Endothelial cell of hepatic sinusoid (primary cell): ENCODE measurements around the gene DDX10.
"Not testable (repeated sequence)": the region's sequence is repeated elsewhere in the genome, so short reads cannot be mapped to it uniquely, and the experiment has no call there.

ENCODE experiments used
- in situ Hi-C: cut with HindIII; loops from 2 replicates; pipeline ENCODE4 v1.10.0; 2017; ENCODE audit warnings: low sequenced_read_pairs

Gene DDX10

DNA sequence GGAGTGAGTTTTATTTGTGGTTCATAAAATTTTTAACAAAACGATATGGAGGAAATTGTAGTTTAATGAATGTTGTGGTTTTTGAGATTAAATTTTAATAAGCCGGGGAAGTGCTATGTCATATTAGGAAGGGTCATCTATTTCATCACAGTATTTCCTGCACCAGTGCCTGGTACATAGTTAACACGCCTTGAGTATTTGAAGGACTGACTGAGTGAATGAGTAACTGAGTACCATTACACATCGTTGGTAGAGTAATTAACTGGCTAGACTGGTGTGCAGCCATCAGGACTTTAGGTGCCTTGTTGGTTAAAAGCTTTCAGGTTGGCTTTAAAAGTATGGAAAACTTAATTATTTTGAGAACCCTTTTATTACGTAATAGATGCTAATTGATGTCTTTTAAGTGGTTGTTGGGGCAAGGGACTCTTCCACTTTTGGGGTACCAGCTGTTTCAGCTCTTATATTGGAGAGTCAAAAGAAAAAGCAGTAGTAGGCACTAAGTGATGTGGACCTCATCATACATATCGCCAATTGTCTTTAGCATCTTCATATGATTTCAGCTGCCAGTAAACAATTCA lies 101.8 kb downstream of the DDX10 start:
- in situ Hi-C loops: no loop called here

DNA sequence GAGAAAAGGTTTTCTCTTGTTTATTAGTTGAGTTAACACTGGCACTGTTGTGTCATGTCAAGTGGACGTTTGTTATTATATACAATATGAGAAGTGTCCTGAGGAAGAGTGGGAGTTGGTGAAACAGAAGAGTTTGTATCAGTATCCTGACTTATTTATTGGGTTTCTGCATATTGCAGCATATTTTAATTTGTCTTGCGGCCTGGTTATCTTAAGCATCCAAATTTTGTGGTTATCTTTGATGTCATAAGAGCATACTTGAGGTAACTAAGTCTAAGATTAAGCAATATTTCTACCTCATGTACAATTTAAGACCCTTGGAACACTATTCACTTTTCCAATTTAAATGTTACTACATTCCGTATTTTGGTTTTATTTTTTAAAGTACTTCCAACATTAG lies 103.5 kb downstream of the DDX10 start:
- in situ Hi-C loops: no loop called here

DNA sequence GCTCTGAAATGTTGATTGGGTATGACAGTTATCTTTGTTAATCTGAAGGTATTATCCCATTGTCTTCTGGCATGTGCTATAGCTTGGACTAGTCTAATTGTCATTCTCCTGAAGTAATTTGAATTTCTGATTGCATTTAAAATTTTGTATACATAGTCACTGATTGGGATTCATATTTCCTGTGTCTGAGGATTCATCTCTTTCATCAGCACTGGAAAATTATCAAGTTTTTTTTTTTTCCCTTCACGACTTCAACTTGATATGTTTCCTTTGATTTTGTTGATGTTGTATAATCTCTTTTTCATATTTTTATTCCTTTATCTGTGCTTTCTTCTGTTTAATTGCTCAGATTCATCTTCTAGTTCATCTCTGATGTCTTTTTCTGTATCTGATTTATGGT lies 104.1 kb downstream of the DDX10 start:
- in situ Hi-C loops: no loop called here

DNA sequence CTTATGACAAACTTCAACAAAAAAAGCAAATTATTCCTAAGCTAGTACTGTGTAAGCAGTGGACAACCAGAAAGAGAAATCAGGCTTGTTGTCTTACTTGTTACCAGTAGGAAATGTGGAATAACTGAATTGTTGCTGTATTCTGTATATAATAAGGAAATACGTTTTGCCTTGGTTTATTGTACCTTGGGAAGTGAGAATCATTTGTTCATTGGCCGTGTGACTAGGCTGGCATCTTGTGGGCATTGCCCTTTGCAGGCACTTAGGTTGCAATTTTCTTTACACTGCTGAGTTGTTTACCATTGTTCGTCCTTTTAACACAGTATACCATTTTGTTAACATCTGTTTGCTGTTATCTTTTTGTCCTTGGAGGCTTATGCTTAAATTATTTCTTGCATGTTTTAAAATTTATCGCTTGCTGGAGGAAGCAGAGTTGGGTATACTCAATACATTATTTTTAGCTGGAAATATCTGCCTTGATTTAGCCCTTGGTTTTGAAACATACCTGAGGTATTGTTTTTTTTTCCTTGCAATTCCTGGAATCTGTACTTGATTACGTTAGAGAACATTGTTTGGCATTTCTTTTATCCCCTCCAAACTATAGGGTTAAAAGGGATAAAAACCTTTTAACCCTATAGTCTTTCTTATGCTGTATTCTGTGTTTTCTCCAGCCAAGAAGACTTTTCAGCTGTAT lies 109.3 kb downstream of the DDX10 start:
- in situ Hi-C loops: no loop called here

DNA sequence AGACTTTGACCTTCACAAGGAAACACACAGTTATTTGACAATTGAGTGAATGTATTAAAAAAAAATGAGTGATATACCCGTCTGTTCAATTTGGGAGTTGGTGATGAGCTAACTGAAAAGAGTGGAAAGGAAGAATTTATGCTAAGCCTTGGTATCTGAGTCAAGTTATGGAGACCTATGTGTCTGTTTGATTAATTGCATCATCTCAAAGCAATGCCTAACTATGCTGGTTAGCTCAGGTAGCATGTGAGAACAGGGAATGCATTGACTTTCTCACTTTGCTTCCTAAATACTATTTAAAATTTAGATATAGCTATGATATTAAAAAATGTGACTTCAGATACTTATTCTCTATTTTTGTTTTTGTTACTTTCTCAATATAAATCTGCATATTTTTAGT lies 110.5 kb downstream of the DDX10 start:
- in situ Hi-C loops: no loop called here

DNA sequence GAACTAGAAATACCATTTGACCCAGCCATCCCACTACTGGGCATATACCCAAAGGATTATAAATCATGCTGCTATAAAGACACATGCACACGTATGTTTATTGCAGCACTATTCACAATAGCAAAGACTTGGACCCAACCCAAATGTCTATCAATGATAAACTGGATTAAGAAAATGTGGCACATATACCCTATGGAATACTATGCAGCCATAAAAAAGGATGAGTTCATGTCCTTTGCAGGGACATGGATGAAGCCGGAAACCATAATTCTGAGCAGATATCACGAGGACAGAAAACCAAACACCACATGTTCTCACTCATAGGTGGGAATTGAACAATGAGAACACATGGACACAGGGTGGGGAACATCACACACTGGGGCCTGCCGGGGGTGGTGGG lies 114.3 kb downstream of the DDX10 start:
- in situ Hi-C loops: not testable (repeated sequence)

DNA sequence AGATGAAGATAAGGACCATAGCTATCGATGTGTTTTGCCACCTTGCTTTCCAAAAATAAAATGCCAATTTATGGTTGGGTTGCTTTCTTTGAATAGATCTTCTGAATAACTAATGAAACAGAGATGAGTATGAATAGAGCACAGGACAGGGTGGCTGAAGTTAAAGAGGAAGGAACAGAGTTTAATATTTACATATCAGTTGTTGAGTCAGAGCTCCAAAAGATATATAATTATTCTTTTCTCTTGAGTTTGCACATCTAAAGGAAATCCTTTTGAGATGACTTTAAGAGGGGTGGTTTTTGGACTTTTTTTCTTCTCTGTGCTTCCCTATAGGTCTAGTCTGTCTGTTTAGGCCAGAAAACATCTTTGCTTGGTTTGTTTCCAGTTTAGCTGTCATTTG lies 115.2 kb downstream of the DDX10 start:
- in situ Hi-C loops: no loop called here

DNA sequence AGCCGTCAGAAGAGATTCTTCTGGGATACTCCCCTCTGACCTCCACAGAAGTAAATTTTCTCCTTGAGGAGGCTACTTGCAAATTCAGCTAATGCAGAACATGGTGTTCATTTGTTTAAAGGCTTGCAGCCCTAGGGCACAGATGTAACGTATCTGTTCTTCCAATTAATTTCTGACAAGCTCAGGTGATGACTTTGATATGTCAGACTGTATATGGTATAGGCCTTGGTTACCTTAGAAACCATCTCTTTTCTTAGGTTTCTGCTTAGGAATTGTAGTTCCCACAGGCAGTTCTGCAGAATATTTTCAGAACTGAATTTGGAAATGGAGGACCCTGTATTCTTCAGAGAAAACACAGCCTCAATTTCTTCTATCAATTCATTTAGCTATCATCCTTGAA lies 117.1 kb downstream of the DDX10 start:
- in situ Hi-C loops: no loop called here

DNA sequence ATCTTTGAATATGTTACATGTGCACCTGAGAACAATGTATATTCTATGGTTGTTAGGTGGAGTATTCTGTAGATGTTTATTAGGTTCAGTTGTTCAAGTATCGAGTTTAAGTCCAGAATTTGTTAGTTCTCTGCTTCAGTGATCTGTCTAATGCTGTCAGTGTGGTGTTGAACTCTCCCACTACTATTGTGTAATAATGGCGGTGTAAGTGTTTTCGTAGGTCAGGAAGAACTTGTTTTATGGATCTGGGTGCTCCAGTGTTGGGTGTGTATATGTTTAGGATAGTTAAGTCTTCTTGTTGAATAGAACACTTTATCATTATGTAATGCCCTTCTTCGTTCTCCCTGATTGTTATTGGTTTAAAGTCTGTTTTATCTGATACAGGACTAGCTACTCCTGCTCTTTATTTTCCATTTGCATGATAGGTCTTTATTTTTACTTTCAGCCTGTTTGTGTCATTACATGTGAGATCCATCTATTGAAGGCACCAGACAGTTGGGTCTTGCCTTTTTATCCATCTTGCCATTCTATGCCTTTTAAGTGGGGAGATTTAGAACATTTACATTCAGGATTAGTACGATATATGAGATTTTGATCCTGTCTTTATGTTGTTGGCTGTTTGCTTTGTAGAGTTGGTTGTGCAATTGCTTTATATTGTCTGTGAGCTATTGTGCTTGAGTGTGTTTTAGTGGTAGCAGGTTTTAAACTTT lies 121.6 kb downstream of the DDX10 start:
- in situ Hi-C loops: no loop called here

DNA sequence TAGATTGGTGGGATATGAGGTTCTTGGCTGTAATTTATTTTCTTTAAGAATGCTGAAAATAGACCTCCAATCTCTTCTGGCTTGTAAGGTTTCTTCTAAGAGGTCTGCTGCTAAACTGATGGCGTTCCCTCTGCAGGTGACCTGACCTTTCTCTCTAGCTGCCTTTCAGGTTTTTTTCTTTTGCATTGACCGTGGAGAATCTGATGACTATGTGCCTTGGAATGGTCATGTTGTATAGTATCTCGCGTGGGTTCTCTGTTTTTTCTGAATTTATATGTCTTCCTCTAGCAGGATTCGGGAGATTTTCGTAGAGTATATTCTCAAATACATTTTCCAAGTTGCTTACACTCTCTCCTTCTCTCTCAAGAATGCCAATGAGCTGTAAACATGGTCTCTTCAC lies 122.2 kb downstream of the DDX10 start:
- in situ Hi-C loops: no loop called here

DNA sequence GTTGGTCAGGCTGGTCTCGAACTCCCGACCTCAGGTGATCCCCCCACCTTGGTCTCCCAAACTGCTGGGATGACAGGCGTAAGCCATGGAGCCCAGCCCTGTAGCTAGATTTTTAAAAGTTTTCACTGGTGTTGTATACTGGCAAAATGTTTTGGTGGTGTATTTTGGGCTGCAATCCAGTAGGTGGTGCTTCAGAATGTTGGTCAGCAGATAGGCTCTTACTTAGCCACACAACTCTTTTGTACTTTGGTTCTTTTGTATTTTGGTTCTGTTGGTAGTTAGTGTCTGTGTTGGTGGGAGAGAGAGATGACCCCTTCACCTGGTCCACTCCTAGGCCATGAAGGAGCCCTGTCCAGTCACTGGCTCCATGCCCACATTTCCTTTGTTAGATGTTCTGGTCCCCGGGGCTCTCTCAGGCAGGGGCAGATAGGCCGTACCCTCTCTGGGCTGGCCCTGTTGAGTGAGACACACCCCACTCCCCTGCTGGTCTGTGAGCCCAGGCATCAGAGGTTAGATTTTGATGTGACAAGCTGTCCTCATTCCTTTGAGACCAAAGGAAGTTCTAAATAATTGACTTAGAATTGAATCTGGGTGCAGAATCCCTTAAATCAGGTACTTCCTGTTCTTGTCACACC lies 123.8 kb downstream of the DDX10 start:
- in situ Hi-C loops: no loop called here

DNA sequence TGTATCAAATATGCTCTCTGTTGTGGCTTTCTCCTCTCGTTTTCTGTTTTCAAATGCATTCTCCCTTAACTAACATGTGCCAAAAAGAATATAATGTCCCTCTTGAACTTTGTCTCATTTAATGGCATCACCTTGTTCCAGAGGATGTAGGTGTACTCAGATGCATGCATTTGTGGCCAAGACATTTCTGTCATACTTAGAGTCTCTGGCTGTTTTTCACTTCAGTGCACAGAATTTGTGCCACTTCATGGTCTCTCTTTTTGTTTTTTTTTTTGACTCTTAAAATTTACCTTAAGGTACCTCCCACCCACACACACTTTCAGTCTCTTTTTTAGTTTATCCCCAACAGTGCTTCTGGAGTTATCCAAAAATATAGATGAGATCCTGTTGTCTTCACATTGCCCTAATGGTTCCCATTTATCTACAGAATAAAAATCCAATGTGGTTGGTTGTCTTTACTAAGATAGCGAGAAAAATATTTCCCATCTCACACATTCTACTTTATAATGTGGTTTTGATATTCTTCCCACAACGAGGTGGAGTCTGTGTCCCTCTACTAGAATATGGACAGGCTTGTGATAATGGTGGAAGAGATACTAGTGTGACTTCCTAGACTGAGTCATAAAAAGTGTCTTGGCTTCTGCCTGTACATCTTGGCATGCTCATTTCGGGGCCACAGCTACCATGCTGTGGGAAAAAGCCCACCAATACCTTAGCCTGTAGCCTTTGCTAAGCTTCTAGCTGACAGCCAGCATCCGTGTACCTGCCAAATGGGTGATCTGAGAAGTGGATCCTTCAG lies 125.8 kb downstream of the DDX10 start:
- in situ Hi-C loops: no loop called here

DNA sequence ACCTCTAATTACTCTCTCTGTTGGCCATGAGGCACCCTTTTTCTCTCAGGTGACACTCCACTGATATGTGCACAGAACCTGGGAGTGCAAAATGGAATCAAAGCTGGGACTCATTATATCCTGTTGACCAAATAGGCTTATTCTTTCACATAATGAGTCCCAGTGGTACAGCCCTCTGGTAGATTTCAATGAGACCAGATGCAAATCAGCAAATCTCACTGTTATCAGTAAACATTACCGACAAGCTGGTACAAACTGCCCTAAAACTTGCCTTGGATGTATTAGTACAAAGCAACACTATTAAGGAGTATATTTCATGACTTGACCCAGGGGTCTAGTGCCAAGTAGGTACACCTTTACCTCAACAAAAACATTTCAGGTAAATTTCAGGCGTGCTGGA lies 128.3 kb downstream of the DDX10 start:
- in situ Hi-C loops: no loop called here

DNA sequence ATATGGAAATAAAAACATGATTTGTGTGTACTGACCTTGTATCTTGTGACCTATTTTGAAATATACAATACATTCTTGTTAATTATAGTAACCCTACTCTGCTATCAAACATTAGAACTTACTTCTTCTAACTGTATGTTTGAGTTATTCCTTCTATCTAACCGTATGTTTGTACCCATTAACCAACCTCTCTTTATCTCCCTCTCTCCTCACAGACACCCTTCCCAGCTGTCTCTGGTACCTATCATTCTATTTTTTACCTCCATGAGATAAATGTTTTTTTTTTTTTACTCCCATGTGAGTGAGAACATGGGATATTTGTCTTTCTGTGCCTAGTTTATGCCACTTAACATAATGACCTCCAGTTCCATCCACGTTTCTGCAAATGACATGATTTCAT lies 128.7 kb downstream of the DDX10 start:
- in situ Hi-C loops: no loop called here

DNA sequence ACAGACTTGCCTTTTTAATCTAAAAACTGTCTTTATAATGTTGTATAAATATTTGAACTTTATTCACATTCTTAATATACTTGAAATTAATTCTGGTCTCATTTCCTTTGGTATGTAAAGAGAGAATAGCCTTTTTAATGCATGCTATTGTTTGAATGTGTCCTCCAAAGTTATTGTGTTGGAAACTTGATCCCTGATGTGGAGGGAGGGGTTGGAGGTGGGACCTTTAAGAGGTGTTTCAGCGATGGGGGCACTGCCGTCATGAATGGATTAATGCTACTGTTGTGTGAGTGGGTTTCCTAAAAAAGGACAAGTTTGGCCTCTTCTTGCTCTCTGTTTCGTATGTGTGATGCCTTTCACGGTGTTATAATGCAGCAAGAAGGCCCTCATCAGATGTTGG lies 131.7 kb downstream of the DDX10 start:
- in situ Hi-C loops: no loop called here

DNA sequence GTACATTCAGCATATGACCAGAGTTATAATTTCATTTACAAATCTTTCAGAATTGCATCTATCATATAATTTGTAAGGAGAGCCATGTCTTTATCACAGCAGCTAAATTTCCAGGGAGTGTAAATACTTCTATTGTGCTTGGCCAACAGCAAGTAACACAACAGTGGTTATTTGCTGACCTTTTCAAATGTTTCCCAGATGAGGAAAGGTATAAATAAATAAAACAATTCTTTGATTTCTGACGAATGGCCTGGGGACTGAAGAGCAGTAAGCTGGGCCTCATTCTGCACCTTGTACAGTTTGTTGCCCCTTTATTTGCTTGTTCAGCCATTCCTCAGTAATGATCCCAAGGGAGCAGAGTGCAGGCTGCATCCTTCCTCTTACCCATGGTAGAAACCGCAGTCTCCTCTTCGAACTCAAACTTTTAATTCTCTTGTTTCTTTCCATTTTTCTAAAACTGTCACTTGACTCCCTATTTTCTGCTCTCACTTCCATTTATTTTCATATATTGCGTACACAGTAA lies 132.8 kb downstream of the DDX10 start:
- in situ Hi-C loops: no loop called here

DNA sequence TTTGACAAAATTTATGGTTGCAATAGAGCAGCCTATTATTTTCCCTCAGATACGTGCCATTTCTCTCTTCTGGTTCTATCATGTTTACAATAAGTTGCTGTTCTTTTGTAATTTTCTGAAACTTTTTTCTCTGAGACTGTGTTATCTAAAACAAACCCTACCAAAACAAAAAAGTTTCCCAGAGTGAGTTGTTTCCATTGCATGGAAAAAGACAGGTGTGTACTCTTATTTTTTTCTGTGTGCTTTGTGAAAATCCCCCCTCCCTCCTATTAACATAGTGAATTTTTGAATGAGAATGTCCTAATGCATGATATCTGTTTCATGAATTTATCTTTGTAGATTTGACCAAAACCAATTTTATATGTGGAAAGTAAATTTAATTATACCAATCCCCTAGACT lies 137.6 kb downstream of the DDX10 start:
- in situ Hi-C loops: no loop called here

DNA sequence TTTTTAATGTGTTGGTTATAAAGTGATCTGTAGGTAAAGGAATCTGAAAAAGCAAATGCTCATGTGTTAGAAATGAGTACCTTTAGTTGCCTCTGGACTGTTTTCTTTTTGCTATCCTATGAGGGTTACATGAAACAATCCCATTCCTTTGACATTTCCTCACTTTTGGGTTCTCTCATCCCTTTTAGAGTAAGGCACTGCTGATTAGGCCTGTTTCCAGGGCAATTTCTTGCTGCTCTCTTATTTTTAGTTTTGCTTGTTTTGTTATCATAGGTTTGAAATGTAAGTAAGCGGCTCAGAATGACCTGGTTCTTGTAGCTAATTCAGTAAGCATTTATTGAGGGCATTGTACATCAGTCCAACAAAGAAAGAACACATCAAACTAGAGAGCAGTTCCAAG lies 138.9 kb downstream of the DDX10 start:
- in situ Hi-C loops: no loop called here

DNA sequence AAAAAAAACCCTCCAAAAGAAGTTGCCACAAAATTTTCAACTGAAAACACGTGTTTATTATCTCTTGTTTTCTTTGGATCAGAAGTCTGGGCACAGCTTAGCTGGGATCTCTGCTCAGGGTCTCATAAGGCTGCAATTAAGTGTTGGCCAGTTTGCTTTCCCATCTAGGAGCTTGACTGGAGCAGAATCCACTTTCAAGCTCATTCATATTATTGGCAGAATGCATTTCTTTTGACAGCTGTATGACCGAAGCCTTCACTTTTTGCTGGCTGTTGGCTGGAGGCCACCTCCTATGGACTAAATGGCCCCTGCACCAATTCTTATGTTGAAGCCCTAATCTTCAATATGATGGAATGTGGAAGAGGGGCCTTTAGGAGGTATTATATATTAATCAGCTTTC lies 139.6 kb downstream of the DDX10 start:
- in situ Hi-C loops: no loop called here

DNA sequence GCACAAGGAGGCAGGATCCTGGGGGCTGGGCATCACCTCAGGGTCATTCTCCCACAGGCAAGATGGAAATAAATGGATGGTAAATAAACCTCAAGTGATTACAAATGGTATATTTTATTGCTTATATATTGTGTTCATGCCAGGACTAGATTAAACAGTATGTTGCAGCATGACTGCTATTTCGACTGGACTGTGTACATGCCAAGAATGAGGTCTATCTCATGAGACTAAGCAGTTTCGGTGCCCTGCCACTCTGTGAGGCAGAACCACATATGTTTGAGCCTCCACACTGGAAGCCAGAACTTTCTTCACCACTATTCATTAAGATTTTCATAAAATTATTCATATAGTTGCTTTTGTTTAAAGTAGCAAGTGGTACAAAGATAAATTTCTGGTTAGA lies 140.2 kb downstream of the DDX10 start:
- in situ Hi-C loops: no loop called here

DNA sequence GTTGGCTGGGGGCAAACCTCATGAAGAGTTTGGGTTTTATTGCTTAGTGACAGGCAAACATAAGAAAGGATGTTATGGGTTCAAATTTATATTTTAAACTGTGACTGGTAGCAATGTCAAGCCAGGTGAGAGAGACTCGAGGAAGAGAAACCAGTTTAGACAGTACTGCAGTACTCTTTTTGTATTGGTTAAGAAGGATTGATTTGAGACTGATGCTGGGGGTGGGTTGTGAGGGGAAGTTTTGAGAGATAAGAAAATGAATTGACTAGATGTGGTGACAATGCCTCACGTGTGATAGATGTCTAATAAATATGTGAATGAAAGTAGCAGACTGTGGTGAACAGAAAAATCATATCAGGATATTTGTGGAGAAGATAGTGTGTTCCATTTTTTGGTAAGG lies 142.4 kb downstream of the DDX10 start:
- in situ Hi-C loops: no loop called here
